Effector memory CD4-positive, alpha-beta T cell (primary cell): Measurements from ENCODE around the gene RRP1B.

Experiments used
- DNase-seq, 3 donors: peaks; one replicate each; pipeline ENCODE4 v3.0.0-alpha.2; 2020
- H3K27ac ChIP-seq: 2 replicates; pipeline ENCODE4 v1.7.0; 2013; ENCODE audit warnings: mild to moderate bottlenecking, low read length, moderate library complexity; ENCODE audit not compliant: insufficient read depth, poor library complexity, severe bottlenecking
- H3K27me3 ChIP-seq: replicated peaks from 2 replicates; pipeline ENCODE4 v1.7.0; 2013; ENCODE audit warnings: mild to moderate bottlenecking, low read length; ENCODE audit not compliant: insufficient read depth, control insufficient read depth, poor library complexity, severe bottlenecking
- H3K36me3 ChIP-seq: 2 replicates; pipeline ENCODE4 v1.7.0; 2013; ENCODE audit warnings: mild to moderate bottlenecking, low read length, moderate library complexity; ENCODE audit not compliant: control insufficient read depth, insufficient read depth
- H3K4me1 ChIP-seq: 2 replicates; pipeline ENCODE4 v1.7.0; 2013; ENCODE audit warnings: low read length, mild to moderate bottlenecking; ENCODE audit not compliant: control insufficient read depth, insufficient read depth, poor library complexity, severe bottlenecking
- H3K4me3 ChIP-seq: 2 replicates; pipeline ENCODE4 v1.7.0; 2013; ENCODE audit warnings: low read length, low read depth, mild to moderate bottlenecking; ENCODE audit not compliant: insufficient read depth, poor library complexity, severe bottlenecking
- H3K9me3 ChIP-seq: 2 replicates; pipeline ENCODE4 v1.7.0; 2013; ENCODE audit warnings: mild to moderate bottlenecking, low read length, moderate library complexity; ENCODE audit not compliant: control insufficient read depth

The RRP1B gene

DNA sequence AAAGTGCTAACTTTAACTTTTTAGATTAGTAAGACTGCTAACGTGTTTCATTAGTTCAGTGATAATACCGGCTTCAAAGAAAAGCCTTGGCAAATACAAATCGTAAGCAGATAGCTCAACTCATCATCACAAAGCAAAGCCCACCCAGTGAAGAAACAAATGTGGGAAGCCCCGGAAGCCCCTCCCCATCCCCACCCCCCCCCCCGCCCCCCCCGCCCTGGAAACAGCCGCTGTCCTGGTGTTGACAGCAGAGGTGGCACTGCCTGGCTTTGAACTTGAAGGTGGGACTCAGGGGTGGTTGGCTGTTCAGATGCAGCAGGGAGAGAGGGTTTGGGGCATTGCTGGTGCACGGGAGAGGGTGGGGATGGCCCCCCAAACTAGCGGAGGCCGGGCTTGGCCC is 73.7 kb downstream of the RRP1B start:
- H3K4me1 ChIP-seq: peaks cover 8% of the 10 kb centered on the region
- no peaks in the 10 kb centered on the region for H3K27me3 ChIP-seq
- H3K9me3 ChIP-seq: no peaks in the 10 kb centered on the region
- no peak overlapping the region for H3K4me3 ChIP-seq
- H3K36me3 ChIP-seq: no peaks in the 10 kb centered on the region
- H3K27ac ChIP-seq: no peak overlapping the region
- peak in 1 of 3 donors; percentile 34 for DNase-seq

DNA sequence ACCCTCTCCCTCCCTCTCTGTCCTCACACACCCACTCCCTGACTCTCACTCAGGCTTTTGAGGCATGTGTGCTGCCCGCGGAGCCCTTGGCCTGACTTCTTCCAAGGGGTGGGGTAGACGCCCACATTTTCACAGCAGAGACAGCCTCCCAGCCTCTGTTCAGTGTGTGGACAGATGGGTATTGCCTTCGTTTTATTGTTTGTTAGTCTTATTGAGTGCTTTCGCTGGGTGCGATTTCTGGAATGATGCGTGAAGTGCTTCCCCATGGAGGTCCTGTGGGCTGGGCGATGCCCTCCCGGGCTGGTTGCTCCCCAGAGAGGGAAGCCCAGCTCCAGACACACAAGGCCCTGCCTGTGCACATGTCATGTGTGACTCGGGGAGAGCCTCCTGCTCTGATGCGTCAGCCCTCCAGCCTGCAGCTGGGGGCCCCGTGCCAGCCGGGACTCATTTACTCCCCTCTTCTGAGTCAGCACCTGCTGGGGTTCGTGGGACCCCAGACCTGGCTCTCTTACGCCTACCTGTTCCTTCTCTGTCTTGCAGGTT is 74.2 kb downstream of the RRP1B start:
- no peak overlapping the region for H3K4me3 ChIP-seq
- H3K27ac ChIP-seq: no peak overlapping the region
- peak in 1 of 3 donors; percentile 41 for DNase-seq
- H3K27me3 ChIP-seq: no peaks in the 10 kb centered on the region
- no peaks in the 10 kb centered on the region for H3K9me3 ChIP-seq
- peaks cover 2% of the 10 kb centered on the region for H3K4me1 ChIP-seq
- no peaks in the 10 kb centered on the region for H3K36me3 ChIP-seq

DNA sequence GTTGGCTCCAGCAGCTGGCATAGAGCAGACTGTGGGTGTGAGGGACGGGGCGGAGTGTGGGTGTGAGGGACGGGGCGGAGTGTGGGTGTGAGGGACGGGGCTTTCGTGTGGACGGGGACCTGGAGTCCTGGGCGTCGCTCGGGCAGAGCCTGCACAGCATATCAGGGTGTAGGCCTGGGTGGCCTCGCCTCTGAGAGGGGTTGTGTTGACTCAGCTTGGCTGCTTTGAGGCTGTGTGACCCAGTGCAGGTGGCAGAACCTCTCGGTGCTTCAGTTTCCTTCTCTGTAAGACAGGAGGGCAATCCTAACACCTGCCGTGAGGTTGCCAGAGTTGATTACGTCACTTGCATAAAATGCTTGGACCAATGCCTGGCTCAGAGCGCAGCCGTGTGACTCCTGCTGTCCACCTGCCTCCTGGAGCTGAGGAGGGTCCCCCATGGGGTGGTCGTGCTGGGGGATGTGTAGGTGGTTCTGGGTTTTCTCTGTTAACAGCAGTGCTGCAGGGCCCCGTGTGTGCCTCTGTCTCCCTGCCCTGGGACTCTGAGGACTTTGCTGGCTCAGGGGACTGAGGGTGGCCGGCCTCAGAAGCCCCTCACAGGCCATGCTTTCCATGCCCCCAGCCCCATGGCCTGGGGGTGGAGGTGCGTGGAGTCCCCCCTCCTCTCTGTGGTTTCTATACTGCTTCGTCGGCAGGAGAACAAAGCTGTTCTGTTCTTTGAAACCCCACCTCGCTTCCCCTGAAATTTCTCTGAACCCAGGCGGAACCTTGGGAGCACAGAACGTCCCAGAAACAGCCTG is 75.0 kb downstream of the RRP1B start:
- Histone ChIP-seq H3K4me1 (no peaks in the 10 kb centered on the region), H3K27me3 (no peaks in the 10 kb centered on the region), H3K36me3 (no peaks in the 10 kb centered on the region), H3K9me3 (no peaks in the 10 kb centered on the region), H3K27ac (no peak overlapping the region), H3K4me3 (no peak overlapping the region)
- DNase-seq: peak in 1 of 3 donors; percentile 8

DNA sequence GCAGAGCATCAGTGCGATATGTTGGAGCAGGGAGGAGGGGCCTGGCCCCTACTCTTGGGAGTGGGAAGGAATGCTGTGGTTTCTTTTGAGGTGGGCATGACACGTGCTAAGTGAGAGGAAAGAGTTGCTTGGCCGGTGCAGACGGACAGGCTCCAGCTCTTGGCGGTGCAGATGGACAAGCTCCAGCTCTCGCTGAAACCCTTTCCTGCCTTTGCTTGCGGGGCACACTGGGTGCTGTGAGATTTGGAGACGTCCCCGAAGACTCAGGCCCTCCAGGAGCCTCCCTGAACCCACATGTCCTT is 75.5 kb downstream of the RRP1B start:
- DNase-seq: no peak
- Histone ChIP-seq H3K36me3 (no peaks in the 10 kb centered on the region), H3K9me3 (no peaks in the 10 kb centered on the region), H3K4me1 (no peaks in the 10 kb centered on the region), H3K4me3 (no peak overlapping the region), H3K27ac (no peak overlapping the region), H3K27me3 (no peaks in the 10 kb centered on the region)

DNA sequence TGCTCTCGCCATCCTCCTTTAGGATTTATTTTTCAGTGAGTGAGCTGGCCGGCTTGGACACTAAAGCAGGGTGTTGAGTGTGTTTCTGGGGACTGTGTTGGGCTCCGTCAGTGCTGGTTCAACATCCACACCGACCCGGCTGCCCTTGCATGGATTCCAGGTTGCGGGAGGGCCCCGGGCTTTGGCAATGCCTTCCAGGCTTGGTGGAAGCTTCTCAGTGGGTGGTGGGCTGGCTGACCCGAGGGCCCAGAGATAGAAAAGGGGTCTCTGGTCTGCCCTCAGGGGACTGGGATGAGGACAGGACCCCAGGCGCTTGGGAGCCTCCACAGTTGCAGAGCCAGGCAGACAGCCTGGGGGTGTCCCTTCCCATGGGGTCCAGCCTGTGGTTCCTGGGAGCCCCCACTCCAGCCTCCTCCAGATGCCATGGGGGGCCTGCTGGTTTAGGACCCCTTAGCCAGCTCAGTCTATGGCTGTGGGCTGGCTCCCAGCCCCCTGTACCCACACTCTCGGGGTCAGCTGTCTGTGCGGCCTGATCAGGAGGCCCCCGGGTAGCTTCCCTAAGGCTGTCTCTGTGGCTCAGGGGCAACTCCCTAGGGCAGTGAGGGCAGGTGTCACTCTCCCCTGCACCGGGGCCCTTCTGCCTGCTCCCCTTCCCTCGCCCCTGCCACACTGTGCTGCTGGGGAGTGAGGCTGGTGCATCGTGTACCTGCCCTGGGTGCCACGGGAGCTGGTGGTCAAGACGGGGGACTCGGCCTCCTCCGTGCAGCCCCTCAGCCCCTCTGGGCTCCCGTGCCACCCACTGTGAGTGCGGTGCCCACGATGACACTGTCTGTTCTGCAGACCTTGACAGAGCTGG is 76.1 kb downstream of the RRP1B start:
- H3K4me1 ChIP-seq: no peaks in the 10 kb centered on the region
- H3K4me3 ChIP-seq: no peak overlapping the region
- no peaks in the 10 kb centered on the region for H3K9me3 ChIP-seq
- H3K27me3 ChIP-seq: no peaks in the 10 kb centered on the region
- H3K27ac ChIP-seq: no peak overlapping the region
- no peaks in the 10 kb centered on the region for H3K36me3 ChIP-seq
- no peak for DNase-seq

DNA sequence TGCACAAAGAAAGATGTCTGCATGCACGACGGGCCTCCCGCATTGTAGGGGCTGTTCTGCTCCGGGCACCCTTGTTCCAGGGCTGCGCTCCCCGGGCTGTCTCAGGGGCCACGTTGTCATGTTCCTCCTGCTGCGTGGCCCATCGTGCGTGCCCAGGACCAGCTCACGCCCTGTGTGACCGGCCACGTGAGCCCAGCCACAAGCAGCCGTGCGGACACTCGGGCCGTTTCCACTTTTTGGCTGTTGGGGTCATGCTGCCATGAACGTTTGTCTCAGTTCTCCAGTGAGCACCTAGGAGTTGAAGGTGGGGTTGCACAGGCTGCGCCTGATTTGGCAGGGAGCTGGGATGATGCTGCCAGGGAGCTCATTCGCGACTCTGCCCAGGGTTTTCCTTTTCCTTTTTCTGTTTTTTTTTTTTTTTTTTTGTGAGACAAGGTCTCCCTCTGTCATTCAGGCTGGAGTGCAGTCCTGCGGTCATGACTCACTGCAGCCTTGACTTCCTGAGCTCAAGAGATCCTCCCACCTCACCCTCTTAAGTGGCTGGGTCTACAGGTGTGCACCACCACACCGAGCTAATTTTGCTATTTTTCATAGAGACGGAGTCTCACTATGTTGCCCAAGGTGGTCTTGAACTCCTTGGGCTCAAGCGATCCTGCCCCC is 77.0 kb downstream of the RRP1B start:
- no peak overlapping the region for H3K27ac ChIP-seq
- H3K4me1 ChIP-seq: no peaks in the 10 kb centered on the region
- no peaks in the 10 kb centered on the region for H3K9me3 ChIP-seq
- H3K36me3 ChIP-seq: no peaks in the 10 kb centered on the region
- H3K4me3 ChIP-seq: no peak overlapping the region
- H3K27me3 ChIP-seq: no peaks in the 10 kb centered on the region
- DNase-seq: no peak

DNA sequence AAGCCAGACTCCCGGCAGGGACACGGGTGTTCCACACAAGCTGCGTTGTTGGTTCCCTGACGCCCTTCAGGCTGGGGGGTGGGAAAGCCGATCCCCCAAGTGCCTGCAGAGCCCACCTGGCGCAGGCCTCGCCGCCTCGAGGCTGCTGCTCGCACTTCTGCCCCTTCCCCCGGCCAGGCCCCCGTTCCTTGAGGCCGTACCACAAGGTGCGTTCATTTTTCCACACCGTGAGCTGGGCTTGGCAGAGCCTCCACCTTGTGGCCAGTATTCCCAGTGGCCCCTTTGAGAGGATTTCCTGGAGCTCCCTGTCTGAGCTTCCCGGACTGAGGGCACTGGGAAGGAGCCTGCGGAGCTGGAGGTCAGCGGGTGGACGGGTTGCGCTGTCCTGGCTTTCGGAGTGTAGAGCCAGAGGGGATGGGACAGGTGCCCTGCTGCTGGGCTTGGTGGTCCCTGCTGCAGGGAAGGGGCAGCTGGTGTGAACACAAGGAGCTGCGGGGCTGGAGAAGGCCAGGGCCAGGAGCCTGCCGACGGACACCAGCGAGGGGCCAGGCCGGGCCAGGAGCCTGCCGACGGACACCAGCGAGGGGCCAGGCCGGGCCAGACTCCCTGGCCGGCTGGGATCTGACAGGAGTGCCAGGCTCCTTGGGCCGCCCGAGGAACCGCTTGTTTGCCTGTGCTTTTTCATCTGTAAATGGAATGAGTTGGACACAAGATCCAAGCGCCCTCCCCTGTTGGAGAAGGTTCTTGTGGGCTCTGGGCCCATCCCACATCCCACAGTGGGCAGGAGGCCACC is 78.0 kb downstream of the RRP1B start:
- Histone ChIP-seq H3K27me3 (no peaks in the 10 kb centered on the region), H3K9me3 (no peaks in the 10 kb centered on the region), H3K4me1 (no peaks in the 10 kb centered on the region), H3K4me3 (no peak overlapping the region), H3K36me3 (peaks cover 3% of the 10 kb centered on the region), H3K27ac (no peak overlapping the region)
- no peak for DNase-seq

DNA sequence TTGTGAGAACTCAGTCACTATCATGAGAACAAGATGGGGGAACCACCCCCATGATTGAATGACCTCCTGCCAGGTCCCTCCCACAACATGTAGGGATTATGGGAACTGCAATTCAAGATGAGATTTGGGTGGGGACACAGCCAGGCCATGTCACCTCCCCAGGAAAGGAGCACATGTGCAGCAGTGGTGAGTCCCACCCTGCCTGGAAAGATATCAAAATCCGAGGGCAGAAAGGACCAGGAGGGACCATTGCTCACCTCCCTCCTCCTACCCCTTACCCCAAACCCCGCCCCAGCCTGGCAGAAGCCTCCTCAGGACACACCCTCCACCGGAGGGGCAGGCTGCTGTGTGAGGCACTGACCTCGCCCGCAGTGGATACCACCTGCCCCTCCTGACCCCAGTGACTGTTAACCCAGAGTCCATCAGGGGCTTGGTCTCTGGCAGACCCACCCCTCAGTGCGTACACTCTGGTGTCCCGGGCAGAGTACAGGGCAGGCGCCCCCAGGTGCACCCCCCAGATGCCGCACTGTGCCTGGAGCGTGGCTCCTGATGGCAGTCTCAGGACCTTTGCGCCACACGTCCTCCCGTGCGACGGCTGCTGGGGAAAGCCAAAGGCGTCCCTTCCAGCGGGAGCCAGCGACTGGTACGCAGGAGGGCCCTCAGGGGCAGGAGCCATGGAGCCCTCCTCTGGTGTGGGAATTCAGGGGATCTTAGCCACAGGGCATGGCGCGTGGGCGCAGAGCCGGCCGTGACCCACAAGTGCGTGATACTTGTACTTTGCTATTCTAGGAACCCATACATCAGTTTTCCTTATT is 80.5 kb downstream of the RRP1B start:
- H3K9me3 ChIP-seq: no peaks in the 10 kb centered on the region
- H3K36me3 ChIP-seq: peaks cover 14% of the 10 kb centered on the region
- no peak for DNase-seq
- no peak overlapping the region for H3K4me3 ChIP-seq
- no peaks in the 10 kb centered on the region for H3K4me1 ChIP-seq
- H3K27ac ChIP-seq: no peak overlapping the region
- no peaks in the 10 kb centered on the region for H3K27me3 ChIP-seq
